Measurements from ENCODE around the gene CMTM7.

CMTM7 gene

DNA sequence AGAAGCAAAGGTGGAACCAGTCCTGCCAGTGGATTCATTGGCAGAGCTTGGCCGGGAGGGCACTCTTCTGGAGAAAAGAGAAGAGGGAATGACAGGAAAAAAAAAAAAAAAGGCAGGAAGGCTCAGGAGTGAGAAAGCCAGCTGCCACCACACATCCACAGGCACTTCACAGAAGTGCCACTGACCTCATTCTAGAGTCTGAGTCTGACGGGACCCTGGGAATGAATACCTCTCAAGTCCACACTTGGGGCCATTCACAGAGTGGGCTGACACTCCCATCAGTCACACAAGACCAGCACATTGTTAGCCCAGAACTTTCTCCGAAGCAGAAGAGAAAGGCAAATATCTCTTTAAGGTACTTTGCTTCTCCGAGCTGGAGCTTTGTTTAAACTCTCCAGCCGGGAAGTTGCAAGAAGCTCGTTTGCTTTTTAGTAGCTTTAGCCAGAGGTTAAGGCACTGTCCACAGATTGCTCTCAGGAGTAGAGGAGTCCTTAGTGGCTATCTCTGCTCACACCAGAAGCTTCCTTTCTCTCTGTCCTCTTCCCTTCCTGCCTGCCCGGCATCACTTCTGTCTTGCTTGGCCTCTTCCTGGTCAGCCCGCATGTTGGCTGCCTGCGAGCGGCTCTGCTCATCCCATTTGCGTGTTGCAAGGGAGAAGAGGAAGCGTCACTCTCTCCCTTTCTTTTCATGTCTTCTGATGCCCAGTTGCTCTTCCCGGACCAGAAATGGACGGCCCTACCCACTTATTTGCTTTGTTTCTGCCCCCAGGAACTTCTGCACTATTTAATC lies 57.2 kb downstream of the CMTM7 start:
- DNase-seq (ENCODE audit: low read depth), result no peak
- TF ChIP-seq, protein P1, sequence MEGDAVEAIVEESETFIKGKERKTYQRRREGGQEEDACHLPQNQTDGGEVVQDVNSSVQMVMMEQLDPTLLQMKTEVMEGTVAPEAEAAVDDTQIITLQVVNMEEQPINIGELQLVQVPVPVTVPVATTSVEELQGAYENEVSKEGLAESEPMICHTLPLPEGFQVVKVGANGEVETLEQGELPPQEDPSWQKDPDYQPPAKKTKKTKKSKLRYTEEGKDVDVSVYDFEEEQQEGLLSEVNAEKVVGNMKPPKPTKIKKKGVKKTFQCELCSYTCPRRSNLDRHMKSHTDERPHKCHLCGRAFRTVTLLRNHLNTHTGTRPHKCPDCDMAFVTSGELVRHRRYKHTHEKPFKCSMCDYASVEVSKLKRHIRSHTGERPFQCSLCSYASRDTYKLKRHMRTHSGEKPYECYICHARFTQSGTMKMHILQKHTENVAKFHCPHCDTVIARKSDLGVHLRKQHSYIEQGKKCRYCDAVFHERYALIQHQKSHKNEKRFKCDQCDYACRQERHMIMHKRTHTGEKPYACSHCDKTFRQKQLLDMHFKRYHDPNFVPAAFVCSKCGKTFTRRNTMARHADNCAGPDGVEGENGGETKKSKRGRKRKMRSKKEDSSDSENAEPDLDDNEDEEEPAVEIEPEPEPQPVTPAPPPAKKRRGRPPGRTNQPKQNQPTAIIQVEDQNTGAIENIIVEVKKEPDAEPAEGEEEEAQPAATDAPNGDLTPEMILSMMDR (conservative IDR thresholded peaks at IDR 0.05; ENCODE audit: low read depth, low read length), result no peak
- H3K4me3 ChIP-seq (ENCODE audit: low read length), result no peak overlapping the region

DNA sequence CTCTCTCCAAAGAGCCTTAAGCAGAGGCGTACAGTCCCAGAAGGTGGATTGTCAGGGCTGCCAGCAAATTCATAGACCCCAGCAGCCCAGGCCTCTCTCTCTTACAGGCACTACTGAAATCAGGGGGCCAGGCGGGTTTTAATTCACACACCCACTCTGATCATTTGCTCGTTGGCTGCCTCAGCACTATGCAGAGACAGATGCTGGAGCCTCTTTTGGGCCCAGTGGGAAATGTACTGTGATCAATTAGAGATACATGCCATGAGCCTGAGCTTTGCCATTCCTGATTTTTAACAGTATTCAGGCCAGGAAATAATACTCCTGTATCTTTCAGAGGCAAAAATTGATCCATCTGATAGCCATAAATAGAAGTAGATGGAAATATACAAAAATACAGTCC lies 58.0 kb downstream of the CMTM7 start:
- no peak overlapping the region for H3K4me3 ChIP-seq (ENCODE audit: low read length)
- TF ChIP-seq, protein P1 (conservative IDR thresholded peaks at IDR 0.05; ENCODE audit: low read depth, low read length), result no peak
- DNase-seq (ENCODE audit: low read depth), result no peak

DNA sequence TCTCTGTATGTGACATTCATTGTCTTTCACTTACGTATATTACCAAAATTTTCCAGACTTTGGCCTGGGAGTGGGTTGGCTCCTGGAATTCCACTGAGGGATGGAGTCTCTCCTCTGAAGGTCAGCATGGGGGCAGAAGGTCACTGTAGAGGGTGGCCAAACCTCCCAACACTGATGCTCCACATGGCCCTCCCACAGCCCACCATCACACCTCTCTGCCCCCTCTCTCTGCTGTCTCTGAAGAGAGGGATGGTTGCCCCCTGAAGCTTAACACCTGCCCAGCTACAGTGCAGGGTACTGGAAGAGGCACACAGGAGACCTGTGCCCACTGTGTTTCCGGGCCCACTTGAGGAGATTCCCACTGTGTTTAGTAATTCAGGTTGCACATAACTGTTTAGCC lies 58.8 kb downstream of the CMTM7 start:
- no peak for DNase-seq (ENCODE audit: low read depth)
- TF ChIP-seq, protein P1 (conservative IDR thresholded peaks at IDR 0.05; ENCODE audit: low read depth, low read length), result no peak
- no peak overlapping the region for H3K4me3 ChIP-seq (ENCODE audit: low read length)

DNA sequence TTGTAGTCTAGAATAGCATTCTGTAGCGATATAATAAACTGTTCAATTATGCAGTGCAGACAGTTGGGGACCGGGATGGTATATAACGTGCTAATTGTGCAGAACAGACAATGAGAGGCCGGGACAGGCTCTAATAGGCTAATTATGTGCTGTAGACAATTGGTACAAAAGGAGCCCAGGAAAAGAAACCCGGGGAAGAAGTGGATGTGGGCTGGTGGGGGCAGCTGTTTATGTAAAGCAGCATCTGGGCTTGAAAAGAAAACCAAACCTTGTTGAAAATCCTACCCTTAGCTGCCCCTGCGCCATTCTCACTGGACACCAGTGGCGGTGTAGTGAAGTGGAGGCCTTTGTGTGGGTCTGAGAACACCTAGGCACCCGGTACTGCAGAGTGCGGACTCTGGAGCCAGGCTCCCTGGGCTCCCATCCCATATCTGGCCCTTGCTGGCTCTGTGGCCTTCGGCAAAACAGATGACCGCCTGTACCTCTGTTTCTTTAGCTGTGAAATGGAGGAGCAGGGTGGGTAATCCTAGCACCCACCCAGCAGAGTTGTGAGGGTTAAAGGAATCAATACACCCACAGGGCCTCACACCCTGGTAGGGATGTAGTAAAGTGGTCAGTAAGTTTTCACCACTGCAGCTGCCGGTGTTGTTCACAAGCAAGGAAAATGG lies 59.5 kb downstream of the CMTM7 start:
- H3K4me3 ChIP-seq (ENCODE audit: low read length), result no peak overlapping the region
- no peak for DNase-seq (ENCODE audit: low read depth)
- TF ChIP-seq, protein P1 (conservative IDR thresholded peaks at IDR 0.05; ENCODE audit: low read depth, low read length), result no peak

DNA sequence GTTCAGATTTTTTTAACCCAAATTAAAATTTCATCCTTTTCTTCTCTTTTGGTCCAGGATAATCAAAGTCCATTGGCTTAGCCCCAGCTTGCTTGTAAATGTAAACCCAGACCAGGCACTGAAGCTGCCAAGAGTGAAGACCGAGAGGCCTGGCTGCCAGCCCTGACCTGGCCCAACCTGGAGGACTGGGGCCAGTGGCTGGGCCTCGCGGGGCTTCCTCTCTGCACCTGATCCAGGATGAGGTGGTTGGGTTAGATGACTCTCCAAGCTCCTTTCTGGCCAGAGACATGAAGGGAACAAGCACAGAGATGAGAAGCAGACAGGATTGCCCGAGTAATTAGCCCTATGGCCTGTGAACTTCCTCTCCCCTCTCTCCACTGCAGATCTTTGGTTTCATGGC lies 60.4 kb downstream of the CMTM7 start:
- no peak for DNase-seq (ENCODE audit: low read depth)
- TF ChIP-seq, protein P1 (conservative IDR thresholded peaks at IDR 0.05; ENCODE audit: low read depth, low read length), result no peak
- H3K4me3 ChIP-seq (ENCODE audit: low read length), result no peak overlapping the region

DNA sequence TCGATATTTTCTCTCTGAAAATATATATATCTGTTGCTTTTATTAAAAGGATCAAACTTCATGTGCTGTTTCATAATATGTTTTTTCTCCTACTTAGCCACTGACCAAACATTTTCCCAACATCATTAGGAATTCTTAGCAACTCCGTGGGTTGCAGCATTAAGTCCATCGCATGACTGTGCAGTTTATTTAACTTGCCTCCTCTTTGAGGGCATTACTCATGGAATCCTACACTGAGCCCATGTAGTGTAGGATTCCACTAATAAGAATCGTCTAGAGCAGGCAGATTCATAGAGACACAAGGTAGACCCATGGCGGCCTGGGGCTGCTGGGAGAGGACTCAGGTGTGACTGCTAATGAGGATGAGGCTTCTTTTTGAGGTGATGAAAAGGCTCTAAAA lies 61.7 kb downstream of the CMTM7 start:
- peak; percentile 52 for DNase-seq (ENCODE audit: low read depth)
- TF ChIP-seq, protein P1 (conservative IDR thresholded peaks at IDR 0.05; ENCODE audit: low read depth, low read length), result no peak
- no peak overlapping the region for H3K4me3 ChIP-seq (ENCODE audit: low read length)

DNA sequence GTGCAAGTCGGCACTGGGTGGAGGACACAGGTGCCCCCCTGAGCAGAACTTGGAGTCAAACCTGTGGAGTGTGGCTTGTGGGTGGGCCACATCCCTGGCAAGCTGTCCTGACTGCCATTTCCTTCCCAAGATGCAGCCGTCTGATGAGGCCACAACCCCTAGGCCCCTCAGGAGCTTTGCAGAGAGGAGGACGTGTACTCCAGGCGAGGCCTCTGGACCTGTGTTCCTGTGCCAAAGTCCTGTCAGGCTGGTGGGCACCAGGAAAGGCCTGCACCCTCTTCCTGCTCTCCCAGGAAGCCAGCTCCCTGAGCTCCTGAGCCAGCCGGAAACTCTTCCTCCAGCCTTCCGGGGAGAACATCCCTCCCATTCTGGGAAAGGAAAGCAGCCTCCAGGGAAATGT lies 62.5 kb downstream of the CMTM7 start:
- TF ChIP-seq, protein P1 (conservative IDR thresholded peaks at IDR 0.05; ENCODE audit: low read depth, low read length), result no peak
- no peak overlapping the region for H3K4me3 ChIP-seq (ENCODE audit: low read length)
- no peak for DNase-seq (ENCODE audit: low read depth)

Measured in retinal pigment epithelial cell (primary cell).